Skin of body (tissue), 2 donors: ENCODE results near the gene CD164L2. TPM values are rescaled to one million over a fixed set of nuclear protein-coding genes. Genes with fewer than 3 reads are reported as not detected.

ENCODE experiments used
- DNase-seq: peaks from one replicate; lab custom pipeline; 2025; lab: John Stamatoyannopoulos, UW
- total RNA-seq: library from RNA; depleted of rRNA; stranded (reverse); fragments of >200 nt; gene quantifications from one replicate; pipeline ENCODE4 v1.2.3, GENCODE V29; 2014

CD164L2 gene
- total RNA-seq, 1 donor from 2014 or later, result 0.30 TPM

DNA sequence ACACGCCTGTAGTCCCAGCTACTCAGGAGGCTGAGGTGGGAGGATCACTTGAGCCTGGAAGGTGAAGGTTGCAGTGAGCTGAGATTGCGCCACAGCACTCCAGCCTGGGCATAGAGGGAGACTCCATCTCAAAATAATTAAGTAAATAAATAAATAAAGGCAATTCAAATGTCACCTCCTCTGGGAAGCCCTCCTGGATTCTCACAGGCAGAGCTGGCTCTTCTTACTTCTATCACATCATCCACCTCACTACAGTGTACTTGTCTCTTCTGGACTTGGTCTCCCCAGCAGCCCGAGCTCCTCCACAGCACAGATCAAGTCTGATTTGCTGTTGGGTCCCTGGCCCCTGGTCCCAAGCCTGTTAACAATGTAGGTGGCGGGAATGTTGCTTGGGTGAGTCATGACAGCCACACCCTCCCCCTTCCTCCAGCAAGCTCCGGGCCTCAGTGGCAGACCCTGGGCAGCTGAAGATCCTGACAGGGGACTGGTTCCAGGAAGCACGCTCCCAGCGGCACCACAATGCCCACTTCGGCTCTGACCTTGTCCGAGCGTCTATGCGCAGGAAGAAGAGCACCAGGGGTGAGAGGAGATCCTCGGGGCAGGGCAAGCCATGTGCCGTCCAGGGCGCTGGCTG lies 36.0 kb downstream of the CD164L2 start:
- no peak for DNase-seq

DNA sequence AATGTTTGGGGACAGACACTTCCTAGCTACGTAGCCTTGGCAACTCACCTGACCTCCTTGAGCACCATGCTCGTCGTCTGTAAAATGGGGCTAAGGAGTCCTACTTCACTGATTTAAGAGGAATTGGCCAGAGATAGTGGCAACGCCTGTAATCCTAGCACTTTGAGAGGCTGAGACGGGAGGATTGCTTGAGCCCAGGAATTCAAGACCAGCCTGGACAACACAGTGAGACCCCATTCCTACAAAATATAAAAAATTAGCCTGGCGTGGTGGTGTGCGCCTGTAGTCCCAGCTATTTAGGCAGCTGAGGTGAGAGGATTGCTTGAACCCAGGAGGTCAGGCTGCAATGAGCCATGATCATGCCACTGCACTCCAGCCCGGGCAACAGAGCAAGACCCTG lies 36.8 kb downstream of the CD164L2 start:
- no peak for DNase-seq

DNA sequence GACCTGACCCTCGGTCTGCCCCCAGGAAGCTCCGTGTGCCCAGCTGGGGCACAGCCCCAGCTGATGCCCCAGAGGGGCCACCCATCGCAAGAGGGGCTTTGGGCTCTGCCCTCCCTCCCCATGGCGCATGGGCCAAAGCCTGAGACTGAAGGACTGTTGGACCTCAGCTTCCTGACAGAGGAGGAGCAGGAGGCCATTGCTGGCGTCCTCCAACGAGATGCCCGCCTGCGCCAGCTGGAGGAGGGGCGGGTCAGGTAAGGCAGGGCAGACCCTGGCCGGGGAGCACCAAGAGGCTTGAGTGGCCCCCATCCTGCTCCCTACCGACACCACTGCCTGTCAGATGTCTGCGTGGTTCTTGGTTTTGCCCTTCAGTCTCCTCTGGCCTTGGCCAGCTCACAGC lies 37.9 kb downstream of the CD164L2 start:
- DNase-seq, result no peak

DNA sequence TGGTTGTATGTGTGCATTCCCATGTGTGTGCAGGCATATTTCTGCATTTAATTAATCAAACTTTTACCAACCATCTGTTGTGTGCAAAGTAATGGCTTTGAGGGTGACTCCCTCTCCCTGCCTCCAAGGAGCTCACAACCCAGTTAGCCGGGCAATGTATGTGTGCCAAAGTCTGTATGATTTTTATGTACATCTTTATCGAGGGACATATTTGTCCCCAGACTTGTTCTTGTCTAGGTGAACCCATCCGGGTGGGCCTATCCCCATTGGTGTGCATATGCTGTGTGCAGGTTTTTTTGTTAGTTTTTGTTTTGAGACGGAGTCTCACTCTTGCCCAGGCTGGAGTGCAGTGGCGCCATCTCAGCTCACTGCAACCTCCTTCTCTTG lies 39.5 kb downstream of the CD164L2 start:
- no peak for DNase-seq

DNA sequence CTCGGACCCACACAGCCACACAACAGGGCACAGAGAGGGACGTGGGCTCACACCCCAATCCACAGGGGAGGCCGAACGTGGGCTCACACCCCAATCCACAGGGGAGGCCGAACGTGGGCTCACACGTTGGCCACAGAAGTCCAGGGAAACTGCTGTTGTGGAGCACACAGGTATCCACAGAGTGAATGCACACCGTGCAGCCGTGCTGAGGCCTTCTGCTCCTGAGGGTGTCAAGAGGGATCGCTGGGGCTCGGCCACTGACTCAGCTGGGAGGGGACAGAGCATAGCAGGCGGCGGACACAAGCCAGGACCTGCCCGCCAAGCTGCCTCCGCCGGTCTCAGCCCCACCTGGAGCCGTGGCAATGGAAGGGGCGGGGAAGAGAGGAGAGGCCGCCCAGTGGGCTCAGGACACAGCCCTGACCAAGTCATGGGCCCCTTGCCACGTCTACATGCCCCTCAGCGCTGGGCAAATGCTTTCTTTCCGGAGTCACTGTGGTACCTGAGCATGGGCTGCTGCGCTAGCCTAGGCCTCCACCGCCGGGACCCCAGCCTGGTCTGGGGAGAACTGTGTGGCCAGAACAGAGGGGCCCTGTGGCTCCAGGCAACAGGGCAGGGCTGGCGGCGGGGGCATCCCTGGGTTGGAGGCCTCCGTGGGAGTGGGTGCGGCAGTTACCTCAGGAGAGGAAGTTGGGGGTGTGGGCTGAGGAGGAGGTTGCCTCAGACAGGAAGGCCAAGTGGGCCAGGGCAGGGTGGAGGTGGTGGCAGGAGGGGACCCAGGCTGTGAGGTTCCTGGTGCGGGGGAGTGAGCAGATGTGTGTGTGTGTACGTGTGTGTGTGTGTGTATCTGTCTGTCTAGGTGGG lies 40.1 kb downstream of the CD164L2 start:
- no peak for DNase-seq

DNA sequence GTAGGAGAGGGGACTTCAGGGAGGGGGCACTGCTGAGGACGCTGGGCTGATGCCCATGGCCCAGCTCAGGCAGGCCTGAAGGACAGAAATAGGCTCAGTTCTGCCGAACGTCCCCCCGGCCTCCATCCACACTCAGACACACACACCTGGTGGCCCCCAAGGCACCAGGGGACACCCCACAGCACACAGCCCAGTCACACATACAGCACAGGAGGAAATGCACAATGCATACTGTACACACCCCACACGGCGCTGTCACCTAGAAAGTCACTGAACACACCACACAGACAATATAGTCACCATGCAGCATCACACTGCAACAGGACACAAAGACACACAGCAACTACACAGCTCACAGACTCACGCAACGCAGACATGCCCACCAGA lies 40.7 kb downstream of the CD164L2 start:
- DNase-seq, result no peak

DNA sequence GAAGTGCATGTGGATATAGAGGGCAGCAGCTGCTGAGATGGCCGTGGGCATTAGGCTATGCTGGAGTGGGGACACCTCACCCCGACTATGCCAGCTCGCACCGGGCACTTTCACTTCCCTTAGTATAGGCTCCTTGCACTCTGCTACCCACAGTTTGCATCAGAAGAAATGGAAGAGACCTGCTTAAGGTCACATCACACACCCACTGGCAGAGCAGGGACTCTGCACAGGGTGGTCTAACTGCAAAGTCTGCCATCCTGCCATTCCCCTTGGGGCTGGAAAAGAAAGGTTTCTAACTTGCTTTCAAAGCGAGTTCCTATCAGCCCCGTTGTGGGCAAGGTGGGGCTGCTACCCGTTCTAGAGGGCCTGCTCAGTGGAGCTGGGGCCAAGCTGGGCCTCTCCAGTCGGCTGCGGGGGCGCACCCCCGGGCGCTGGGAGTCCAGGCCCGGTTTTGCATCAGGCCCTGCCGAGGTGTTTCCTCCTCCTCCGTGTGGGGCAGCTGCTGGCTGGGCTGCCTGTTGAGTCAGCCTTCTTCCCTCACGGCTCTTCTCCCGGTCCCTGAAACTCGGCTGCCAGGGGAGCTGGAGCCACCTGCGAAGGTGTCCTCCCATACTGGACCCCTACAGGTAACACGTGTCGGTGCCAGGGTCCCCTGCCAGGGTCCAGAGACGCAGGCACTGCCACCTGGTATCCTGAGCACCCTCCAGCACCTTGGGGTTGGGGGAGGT lies 41.4 kb downstream of the CD164L2 start, which contains the start of gene SYTL1:
Gene SYTL1, plus strand, starts transcription at position 498 of the 728 bp plus-strand sequence. CDS start 3,313 bp downstream, outside the sequence.
- DNase-seq, result no peak

DNA sequence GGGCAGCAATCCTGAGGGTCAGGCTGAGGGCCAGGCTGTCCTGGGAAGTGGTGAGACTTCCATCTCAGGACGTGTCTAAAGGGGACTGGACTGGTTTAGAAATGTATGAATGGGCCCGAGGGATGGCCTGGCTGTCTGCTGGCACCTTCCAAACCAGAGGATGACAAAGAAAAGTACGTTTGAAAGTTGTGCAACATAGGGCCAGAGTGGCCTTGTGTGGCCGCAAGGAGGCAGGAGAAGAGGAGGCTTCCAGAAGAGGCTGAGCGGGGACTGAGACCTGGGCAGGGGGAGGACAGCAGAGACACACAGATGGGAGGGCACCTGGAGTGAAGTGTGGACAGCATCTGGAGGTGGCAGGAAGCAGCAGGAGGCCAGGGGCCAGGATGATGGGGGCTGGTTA lies 43.9 kb downstream of the CD164L2 start:
- DNase-seq, result no peak

DNA sequence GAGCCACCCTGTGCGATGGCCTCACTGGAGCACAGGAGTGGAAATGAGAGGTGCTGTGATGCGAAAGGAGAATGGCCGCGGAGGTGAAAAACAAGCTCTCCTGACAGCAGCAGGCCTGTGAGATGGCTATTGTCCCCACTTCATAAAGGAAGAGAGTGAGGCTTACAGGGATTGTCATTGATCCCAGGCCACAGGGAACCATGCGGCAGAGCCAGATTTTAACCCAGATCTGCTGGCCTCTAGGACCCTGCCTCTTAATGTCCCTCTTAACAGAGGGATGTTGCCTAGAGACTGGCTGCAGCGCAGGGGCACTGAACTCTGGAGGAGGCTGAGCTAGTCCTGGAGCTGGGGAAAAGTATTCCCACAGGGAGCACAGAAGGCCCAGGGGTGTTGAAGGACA lies 44.4 kb downstream of the CD164L2 start:
- DNase-seq, result no peak

DNA sequence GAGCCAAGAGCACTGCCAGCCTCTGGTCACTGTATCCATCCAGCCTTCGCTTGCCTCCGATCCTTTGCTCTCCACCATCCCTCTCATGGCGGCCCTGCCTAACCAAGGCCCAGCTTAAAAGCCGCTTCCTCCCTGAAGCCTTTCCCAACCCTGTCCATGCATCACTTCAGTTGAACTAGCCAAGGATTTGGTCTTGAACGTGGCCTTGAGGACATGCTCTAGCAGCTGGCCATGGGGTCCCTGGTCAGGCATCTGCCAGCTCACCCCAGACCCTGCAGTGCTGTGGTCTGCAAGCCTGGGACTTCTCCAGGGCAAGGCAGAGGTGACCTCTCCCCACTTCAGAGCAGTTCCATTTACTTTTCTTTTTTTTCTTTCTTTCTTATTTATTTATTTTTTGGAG lies 46.4 kb downstream of the CD164L2 start:
- no peak for DNase-seq

DNA sequence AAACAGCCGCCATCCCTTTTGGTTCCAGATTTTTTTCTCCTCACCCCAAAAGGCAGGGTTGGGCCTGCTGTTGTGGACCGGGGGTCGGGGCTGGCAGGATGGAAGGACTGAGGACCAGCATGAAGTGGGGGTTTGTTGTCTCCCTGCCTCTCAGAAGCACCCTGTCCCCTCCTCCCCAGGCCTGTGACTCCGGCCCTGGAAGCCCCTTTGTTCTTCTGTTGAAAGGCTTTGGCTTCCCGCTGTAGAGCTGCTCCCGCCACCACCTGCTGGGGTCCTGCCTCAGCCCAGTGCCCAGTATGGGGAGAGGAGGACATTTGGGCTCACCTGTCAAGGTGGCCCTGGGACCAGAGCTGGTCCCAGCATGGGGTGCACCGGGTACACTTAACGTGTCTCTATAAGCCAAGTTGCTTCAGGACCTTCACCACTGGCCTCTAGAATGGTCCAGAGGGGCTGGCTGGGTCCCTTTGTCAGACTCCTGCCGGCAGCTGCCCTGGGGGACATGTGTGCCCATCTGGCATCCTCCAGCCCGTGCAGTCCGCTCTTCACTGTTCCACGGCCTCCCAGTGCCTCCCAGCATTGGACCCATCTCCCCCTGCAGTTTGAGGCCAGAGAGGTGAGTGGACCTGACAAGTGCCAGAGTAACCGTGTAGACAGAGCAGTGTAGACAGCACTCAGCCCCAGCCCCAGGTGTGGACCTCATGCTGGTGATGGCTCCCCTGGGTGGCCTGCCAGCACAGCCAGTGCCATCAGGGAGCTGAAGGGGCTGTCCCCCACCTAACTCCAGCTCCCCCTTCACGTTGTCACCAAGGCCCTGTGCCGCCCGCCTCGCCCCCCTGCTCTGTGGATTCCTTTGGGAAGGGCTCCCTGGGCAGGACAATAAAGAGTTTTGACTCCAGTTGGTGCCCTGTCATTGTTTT lies 47.4 kb downstream of the CD164L2 start:
- no peak for DNase-seq

DNA sequence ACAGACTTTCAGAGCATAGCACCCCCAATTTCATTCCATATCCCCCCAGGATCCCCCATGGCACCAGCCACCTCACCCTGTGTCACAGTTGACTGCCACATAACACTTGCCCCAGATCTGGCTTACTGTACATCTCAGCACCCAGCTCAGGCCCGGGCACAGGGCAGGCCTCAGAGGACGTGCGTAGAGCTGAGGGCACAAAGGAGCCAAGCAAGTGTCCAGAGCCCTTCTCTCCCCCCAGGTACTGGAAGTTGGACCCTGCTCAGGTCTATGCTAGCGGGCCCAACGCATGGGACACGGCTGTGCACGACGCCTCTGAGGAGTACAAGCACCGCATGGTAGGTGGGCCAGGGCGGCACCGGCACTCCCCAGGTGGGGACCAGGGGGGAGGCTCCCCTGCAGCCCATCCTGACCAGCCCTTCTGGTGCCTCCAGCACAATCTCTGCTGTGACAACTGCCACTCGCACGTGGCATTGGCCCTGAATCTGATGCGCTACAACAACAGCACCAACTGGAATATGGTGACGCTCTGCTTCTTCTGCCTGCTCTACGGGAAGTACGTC lies 49.3 kb downstream of the CD164L2 start:
- no peak for DNase-seq

DNA sequence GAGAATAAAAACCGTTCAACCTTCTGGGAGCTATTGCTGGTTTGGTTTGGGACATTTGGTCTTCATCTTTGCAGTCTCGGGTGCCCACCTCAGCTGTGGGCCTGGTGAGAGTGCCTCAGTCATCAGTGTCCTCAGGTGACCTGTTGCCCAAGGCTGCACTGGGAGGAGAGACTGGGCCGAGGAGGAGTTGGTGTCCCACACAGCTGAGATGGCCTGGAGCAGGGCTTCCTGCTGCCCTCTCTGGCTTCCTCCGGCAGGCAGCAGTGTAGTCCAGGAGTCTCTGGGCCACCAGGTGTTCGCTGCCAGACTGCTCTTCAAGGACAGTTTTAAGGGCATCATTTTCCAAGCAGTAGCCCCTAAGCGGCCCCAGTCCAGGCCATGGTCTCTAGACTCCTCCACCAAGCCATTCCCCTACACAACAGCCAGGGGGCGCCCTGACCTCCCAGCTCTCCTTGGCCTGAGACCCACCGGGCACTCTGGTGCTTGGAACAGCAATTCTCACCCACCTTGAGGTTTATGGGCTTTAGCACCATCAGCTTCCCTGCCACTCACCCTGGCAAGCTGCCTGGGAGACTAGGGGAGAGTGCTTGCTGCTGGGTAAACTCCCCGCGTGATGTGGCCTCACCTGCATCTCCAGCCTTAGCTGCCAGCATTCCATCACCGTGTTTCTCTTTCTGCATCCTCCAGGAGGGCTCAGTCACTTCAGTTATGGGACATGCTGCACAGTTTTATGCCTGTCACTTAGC lies 50.4 kb downstream of the CD164L2 start:
- DNase-seq, result no peak

DNA sequence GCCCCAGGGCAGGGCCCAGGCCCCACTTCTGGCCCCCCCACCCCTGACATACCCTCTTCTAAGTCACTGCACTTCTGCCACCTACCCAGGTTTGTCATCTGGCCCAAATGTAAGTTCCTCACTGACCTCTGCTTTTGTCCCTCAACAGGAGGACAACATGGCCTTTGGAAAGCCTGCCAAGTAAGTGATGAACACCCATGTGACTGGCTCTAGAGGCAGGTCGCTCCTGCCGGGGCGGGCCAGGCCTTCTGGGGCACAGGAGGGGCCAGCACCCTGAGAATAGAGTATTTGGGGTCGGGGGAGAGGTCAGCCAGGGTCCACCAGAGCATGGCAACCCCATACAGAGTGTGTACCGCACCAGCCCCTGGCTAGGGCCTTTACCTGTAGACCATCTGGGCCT lies 51.2 kb downstream of the CD164L2 start:
- DNase-seq, result no peak

DNA sequence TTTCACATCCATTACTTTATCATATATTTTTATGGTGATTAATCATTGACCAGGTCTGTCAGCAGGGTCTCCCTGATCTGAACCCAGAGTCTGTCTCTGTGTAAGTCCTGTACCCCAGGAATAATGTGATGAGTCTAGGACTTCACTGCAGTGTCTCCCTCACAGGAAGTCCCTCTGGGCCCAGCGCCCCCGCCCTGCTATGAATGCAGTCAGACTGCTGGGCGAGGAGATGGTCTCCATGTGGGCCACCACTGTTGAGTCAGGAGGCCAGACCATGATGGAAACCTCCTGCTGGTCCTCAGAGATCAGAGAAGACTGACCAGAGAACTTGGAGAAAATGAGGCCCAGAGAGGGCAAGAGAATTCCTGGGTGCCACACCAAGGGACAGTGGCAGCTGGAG lies 51.7 kb downstream of the CD164L2 start:
- DNase-seq, result no peak

DNA sequence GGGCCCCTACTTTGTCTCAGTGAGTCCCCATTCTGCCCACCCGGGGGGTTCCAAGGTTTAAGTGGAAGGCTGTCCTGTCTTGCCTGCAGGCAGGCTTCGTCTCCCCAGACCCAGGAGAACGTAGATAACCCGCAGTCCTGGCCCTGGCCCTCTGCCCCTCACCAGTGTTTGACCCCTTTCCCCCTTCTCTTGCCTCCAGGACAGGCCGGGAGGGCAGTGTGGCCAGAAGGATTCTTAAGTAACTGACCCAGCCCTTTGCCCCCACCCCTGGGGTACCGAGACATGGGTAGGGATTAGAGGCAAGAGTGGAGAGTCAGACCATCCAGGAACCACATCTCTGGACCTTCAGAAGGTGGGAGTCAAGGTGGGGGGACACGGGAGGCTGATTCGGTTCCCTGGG lies 52.3 kb downstream of the CD164L2 start:
- no peak for DNase-seq
